Inflammatory macrophage (primary cell): ENCODE results near the gene CLEC2L.
A peak's percentile ranks its signal among the peaks of the same experiment; 100 is the strongest.

Source experiments
- DNase-seq, 2 donors: peaks; one replicate each; pipeline ENCODE4 v3.0.0-alpha.2; 2020 to 2022

CLEC2L gene

DNA sequence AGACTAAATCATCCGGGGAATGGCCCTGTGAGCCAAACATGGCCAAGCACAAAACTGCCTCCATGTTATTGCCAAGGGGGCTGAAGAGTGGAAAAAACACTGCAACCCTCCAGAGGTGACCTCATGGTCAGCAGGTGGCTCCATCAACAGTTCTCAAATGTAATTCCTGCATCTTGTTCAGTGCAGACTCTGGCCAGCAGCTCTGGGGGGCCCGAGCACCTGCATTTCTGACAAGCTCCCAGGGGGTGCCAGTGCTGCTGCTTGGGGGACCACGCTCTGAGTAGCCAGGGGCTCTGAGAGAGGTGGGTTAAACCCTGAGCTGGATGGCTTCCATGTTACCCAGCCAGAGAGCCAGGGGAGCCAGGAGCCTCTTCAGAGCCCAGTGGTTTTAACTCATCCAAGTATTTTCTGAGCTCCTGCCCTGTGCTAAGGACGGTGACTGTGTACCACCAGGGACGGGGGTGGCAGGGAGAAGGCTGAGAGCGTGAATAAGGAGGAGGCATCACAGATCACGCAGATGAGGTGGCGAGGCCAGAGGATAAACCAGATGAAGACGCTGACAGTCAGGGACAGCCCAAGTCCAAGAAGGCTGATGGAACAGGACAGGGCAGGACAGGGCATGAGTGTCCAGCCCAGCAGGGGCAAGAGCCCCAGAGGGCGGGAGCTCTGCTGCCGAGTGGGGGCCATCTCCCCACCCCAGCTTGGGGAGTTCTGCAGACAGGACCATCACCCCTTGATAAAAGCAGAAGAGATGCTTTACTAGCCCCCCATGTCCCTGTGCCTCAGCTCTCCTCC lies 52.9 kb downstream of the CLEC2L start:
- DNase-seq = no peak

- DNase-seq = no peak
These were observed 57.0 kb downstream of the CLEC2L start for GRCh38 chr7:139580435-139580834.

DNA sequence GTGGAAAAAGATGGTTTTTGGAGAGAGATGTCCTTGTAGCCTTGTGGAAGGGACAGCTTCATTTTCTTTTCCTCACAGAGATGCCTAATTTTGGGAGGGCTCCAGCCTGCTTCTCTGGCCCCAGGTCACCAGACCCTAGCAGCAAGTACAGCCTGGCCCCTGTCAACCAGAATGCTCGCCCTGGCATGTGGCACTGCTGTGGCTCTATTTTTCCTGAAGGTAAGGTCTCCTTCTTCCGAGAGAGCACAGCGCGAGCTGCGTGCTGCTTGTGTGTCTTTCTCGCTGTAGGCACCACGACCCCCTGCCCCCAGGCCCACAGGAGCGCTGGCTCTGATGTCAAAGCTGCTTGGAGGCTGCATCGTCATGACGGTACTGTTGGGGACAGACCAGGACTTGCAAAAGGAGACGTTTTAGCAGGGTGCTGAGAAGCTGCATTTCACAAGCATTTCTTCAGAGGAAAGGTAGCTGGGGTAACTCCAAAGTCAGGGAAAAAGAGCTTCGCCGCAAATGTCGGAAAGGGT lies 58.7 kb downstream of the CLEC2L start:
- DNase-seq = no peak

DNA sequence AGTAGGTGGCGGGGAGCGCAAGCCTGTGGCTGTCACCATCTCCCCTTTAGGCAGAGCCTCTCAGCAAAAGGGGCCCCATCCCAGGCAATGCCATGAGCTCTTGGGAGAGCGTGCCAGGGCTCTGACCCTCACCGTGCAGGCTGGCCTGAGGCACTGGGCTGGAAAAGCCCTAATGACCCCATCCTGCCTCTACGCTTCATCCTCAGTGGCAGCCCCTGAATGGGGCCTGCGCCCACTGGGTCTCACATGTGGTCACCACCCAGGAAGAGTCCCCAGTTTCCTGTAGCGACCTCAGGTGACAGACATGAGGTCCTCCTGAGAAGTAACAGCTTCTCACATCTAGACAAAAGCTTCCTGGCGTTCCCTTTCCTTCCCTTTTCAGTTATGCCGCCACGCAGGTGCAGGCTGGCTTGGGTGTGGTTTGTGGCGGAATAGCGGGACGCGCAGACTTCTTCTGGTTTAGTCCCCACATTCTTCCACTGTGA lies 59.2 kb downstream of the CLEC2L start:
- DNase-seq = no peak

- DNase-seq = no peak
These were observed 60.5 kb downstream of the CLEC2L start for GRCh38 chr7:139583826-139584553.

GRCh38 chr7:139585042-139585441 lies 61.6 kb downstream of the CLEC2L start:
- DNase-seq = no peak

GRCh38 chr7:139586286-139586685 lies 62.8 kb downstream of the CLEC2L start:
- no peak for DNase-seq

- no peak for DNase-seq
These were observed 64.0 kb downstream of the CLEC2L start for GRCh38 chr7:139587535-139587934.

GRCh38 chr7:139588632-139589031 lies 65.1 kb downstream of the CLEC2L start:
- peak; percentile 81 to 86 for DNase-seq

- DNase-seq = peak in 1 of 2 donors; percentile 27
These were observed 66.0 kb downstream of the CLEC2L start for GRCh38 chr7:139589474-139589873.

- DNase-seq = no peak
These were observed 68.2 kb downstream of the CLEC2L start for GRCh38 chr7:139591550-139592195.

GRCh38 chr7:139592801-139593461 lies 69.4 kb downstream of the CLEC2L start:
- no peak for DNase-seq

GRCh38 chr7:139594090-139594489 lies 70.6 kb downstream of the CLEC2L start:
- DNase-seq = no peak
